Activated T-helper 1 cell treated with anti-CD3 and anti-CD28 coated beads, Interleukin-2, amount 50 U/mL, for 16 hours (primary cell): ENCODE results near the gene IRX4.

Source experiments
- DNase-seq, 2 donors: peaks; one replicate each; pipeline ENCODE4 v3.0.0-alpha.2; 2020; ENCODE audit warnings: low read depth in 1 of 2, low spot score in 1 of 2

The IRX4 gene

GRCh38 chr5:1840741-1841521 lies 41.8 kb downstream of the IRX4 start:
- DNase-seq, result no peak

- DNase-seq, result no peak
Measured at GRCh38 chr5:1840071-1840547, 42.6 kb downstream of the IRX4 start.

- no peak for DNase-seq
Measured at GRCh38 chr5:1838013-1838412, 44.7 kb downstream of the IRX4 start.

GRCh38 chr5:1836891-1837880 lies 45.5 kb downstream of the IRX4 start:
- no peak for DNase-seq

GRCh38 chr5:1836176-1836890 lies 46.4 kb downstream of the IRX4 start:
- DNase-seq, result no peak

GRCh38 chr5:1835431-1835830 lies 47.3 kb downstream of the IRX4 start:
- no peak for DNase-seq

GRCh38 chr5:1834721-1835429 lies 47.9 kb downstream of the IRX4 start:
- DNase-seq, result no peak

- DNase-seq, result no peak
Measured at GRCh38 chr5:1834022-1834551, 48.6 kb downstream of the IRX4 start.

- no peak for DNase-seq
Measured at GRCh38 chr5:1833264-1834021, 49.3 kb downstream of the IRX4 start.

GRCh38 chr5:1832511-1833250 lies 50.0 kb downstream of the IRX4 start:
- DNase-seq, result no peak

GRCh38 chr5:1831677-1832313 lies 50.9 kb downstream of the IRX4 start:
- no peak for DNase-seq

- no peak for DNase-seq
Measured at GRCh38 chr5:1831257-1831656, 51.5 kb downstream of the IRX4 start.

GRCh38 chr5:1830571-1831228 lies 52.0 kb downstream of the IRX4 start:
- DNase-seq, result no peak

GRCh38 chr5:1827886-1828397 lies 54.8 kb downstream of the IRX4 start:
- peak in 1 of 2 donors; percentile 7 for DNase-seq
